CD4-positive, alpha-beta T cell (primary cell): ENCODE results near the gene ARAP3. TPM values are rescaled to one million over a fixed set of nuclear protein-coding genes. Genes with fewer than 3 reads are reported as not detected.

Experiments
- ATAC-seq: fragments of 200-7000 bp; cut with Tn5 transposase; one replicate; pipeline ENCODE4 v1.10.0; 2022; ENCODE audit warnings: mild to moderate bottlenecking; ENCODE audit not compliant: poor library complexity
- CTCF ChIA-PET: fragments of 350-600 bp; sonication (Branson Sonifier 250); formaldehyde crosslinking; loops from one replicate; lab custom pipeline; 2021; ENCODE audit warnings: antibody characterized with exemption, inconsistent platforms; lab: Charles Lee
- POLR2A ChIA-PET: fragments of 350-600 bp; sonication (Branson Sonifier 250); formaldehyde crosslinking; loops from one replicate; lab custom pipeline; 2021; ENCODE audit warnings: antibody characterized with exemption, inconsistent platforms; lab: Charles Lee
- DNase-seq, 14 experiments: peaks; one replicate each; pipeline ENCODE4 v3.0.0-alpha.2; 2013 to 2020; ENCODE audit warnings: mixed read lengths in 2 of 14
- H3K27ac ChIP-seq, 2 donors: one replicate each; pipeline versions ENCODE4 v1.5.1 to v1.7.0; 2013; ENCODE audit warnings: low read length in 2 of 2, low read depth in 1 of 2, mild to moderate bottlenecking in 1 of 2
- H3K27me3 ChIP-seq, 2 experiments: 1 replicate in 1 of 2; 2 replicates in 1 of 2; pipeline versions ENCODE4 v1.6.1 to v1.7.0; 2013; ENCODE audit warnings: low read length in 2 of 2, control low read depth in 1 of 2, mild to moderate bottlenecking in 1 of 2, moderate library complexity in 1 of 2; ENCODE audit not compliant: insufficient read depth in 2 of 2, control insufficient read depth in 1 of 2
- H3K36me3 ChIP-seq: one replicate; pipeline ENCODE4 v1.6.1; 2013; ENCODE audit warnings: low read length, control low read depth; ENCODE audit not compliant: insufficient read depth
- H3K4me1 ChIP-seq: one replicate; pipeline ENCODE4 v1.6.1; 2013; ENCODE audit warnings: low read length, control low read depth; ENCODE audit not compliant: insufficient read depth
- H3K4me3 ChIP-seq: one replicate; pipeline ENCODE4 v1.5.1; 2013; ENCODE audit warnings: mild to moderate bottlenecking, low read length, moderate library complexity
- H3K9me3 ChIP-seq, 2 experiments: 1 replicate in 1 of 2; 2 replicates in 1 of 2; pipeline versions ENCODE4 v1.6.1 to v1.7.0; 2013; ENCODE audit warnings: low read length in 2 of 2, mild to moderate bottlenecking in 2 of 2, control low read depth in 1 of 2, moderate library complexity in 1 of 2; ENCODE audit not compliant: control insufficient read depth in 1 of 2, insufficient read depth in 1 of 2
- H3K27ac Mint-ChIP-seq: one replicate; pipeline ENCODE4 v1.8.0; 2020; ENCODE audit warnings: mixed read lengths
- H3K27me3 Mint-ChIP-seq: one replicate; pipeline ENCODE4 v1.8.0; 2021; ENCODE audit warnings: mixed read lengths
- H3K36me3 Mint-ChIP-seq: one replicate; pipeline ENCODE4 v1.8.0; 2021; ENCODE audit warnings: low read depth, mixed read lengths
- H3K4me1 Mint-ChIP-seq: one replicate; pipeline ENCODE4 v1.8.0; 2021; ENCODE audit warnings: low read depth, mixed read lengths
- H3K4me3 Mint-ChIP-seq: one replicate; pipeline ENCODE4 v1.8.0; 2020; ENCODE audit warnings: mild to moderate bottlenecking, mixed read lengths
- H3K9me3 Mint-ChIP-seq: one replicate; pipeline ENCODE4 v1.8.0; 2020; ENCODE audit warnings: mixed read lengths
- intact Hi-C, 2 experiments: fragments of 100-400 bp; cut with DNase I in 1 of 2; cut with micrococcal nuclease in 1 of 2; formaldehyde crosslinking; loops; one replicate each; pipeline versions ENCODE4 v1.15.1 to v1.9.0; 2023 to 2025; cut with DNase I, micrococcal nuclease
- total RNA-seq, 174 experiments: library from RNA in 2 of 174; stranded (reverse) in 2 of 174; gene quantifications; one replicate each; pipeline ENCODE4 v1.2.3 and lab custom pipeline; 2021 to 2026
- TF ChIP-seq, protein P1 (sequence below): fragments of 200-600 bp; IDR thresholded peaks from one replicate; pipeline ENCODE4 v1.8.0; 2022; ENCODE audit warnings: antibody characterized with exemption, mild to moderate bottlenecking

ARAP3 gene
- total RNA-seq, 2 experiments from 2014 or later, result 0.30 to 0.31 TPM

DNA sequence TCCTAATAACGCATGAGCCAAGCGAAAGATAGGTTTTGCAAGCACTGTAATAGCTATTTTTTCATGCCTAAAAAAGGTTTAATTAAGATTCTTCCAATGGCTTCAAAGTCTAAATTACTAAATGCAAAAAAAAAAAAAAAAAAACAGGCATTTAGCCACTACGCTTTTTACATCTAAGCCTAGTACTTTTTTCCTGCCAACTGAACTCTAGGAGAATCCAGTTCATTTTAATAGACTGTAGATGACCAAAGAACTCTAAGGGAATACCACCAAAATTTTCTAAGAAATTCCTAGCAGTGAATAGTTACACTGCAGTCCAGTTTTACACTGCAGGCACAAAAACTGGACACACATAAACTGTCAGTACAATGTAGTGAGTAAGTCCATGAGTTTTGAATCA is 73.0 kb downstream of the ARAP3 start:
- POLR2A ChIA-PET, result interaction anchor here (1.2 to 7.5 kb wide), 4 partner anchors 9 to 17 kb away, joined by 3 to 153 read pairs (median 10); partner anchors contain the start of gene DIAPH1
- DNase-seq (no peak), ATAC-seq (no peak)
- H3K4me3 ChIP-seq, result no peak overlapping the region
- Mint-ChIP-seq H3K36me3 (peaks cover 29% of the 10 kb centered on the region), H3K27me3 (no peaks in the 10 kb centered on the region), H3K9me3 (no peaks in the 10 kb centered on the region), H3K4me3 (peak overlapping the region; percentile 73), H3K4me1 (peaks cover 88% of the 10 kb centered on the region), H3K27ac (peak overlapping the region; percentile 91)
- TF ChIP-seq, protein P1, sequence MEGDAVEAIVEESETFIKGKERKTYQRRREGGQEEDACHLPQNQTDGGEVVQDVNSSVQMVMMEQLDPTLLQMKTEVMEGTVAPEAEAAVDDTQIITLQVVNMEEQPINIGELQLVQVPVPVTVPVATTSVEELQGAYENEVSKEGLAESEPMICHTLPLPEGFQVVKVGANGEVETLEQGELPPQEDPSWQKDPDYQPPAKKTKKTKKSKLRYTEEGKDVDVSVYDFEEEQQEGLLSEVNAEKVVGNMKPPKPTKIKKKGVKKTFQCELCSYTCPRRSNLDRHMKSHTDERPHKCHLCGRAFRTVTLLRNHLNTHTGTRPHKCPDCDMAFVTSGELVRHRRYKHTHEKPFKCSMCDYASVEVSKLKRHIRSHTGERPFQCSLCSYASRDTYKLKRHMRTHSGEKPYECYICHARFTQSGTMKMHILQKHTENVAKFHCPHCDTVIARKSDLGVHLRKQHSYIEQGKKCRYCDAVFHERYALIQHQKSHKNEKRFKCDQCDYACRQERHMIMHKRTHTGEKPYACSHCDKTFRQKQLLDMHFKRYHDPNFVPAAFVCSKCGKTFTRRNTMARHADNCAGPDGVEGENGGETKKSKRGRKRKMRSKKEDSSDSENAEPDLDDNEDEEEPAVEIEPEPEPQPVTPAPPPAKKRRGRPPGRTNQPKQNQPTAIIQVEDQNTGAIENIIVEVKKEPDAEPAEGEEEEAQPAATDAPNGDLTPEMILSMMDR, result no peak
- H3K27me3 ChIP-seq, result no peaks in the 10 kb centered on the region
- intact Hi-C loops, result no loop called here
- CTCF ChIA-PET, result interaction anchor here (1.1 to 4.3 kb wide), 5 partner anchors 9 to 30 kb away, joined by 3 to 53 read pairs (median 6); partner anchors contain the start of gene DIAPH1
- H3K9me3 ChIP-seq, result no peaks in the 10 kb centered on the region
- H3K27ac ChIP-seq, result peak overlapping the region; percentile 75 to 84
- peaks cover 17% of the 10 kb centered on the region for H3K36me3 ChIP-seq
- peaks cover 57% of the 10 kb centered on the region for H3K4me1 ChIP-seq

DNA sequence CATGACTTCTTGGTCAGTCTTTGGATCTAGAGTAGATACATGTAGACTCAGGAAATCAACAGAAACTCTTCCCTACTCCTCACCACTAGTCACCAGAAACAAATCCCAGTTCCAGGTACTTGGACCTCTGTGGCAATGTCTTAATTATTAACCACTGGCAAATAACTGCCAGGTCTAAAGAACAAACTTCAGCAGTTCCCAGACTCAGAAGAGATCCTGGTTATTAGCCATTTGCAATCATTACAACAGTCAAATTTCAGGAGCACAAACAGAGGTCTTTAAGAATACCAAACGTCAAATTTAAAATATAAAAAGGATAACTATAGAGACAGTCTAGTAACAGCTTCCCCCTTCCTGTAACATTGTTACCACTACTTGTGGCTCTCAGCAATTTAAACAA is 73.5 kb downstream of the ARAP3 start:
- Mint-ChIP-seq H3K4me3 (peak overlapping the region; percentile 73), H3K27ac (peak overlapping the region; percentile 91), H3K27me3 (no peaks in the 10 kb centered on the region), H3K36me3 (peaks cover 29% of the 10 kb centered on the region), H3K4me1 (peaks cover 88% of the 10 kb centered on the region), H3K9me3 (no peaks in the 10 kb centered on the region)
- Histone ChIP-seq H3K36me3 (peaks cover 17% of the 10 kb centered on the region), H3K9me3 (no peaks in the 10 kb centered on the region), H3K27me3 (no peaks in the 10 kb centered on the region), H3K27ac (peak overlapping the region; percentile 75 to 84), H3K4me3 (no peak overlapping the region), H3K4me1 (peaks cover 58% of the 10 kb centered on the region)
- intact Hi-C loops, result loop anchor here in 1 of 2 experiments (1.0 kb wide), 1 partner anchor 9 kb away; no protein-coding TSS in a partner anchor
- ChIA-PET CTCF (interaction anchor here (1.1 to 4.3 kb wide), 5 partner anchors 10 to 44 kb away, joined by 3 to 53 read pairs (median 4); partner anchors contain the start of gene DIAPH1), POLR2A (interaction anchor here (1.2 to 7.5 kb wide), 4 partner anchors 10 to 17 kb away, joined by 3 to 153 read pairs (median 10); partner anchors contain the start of gene DIAPH1)
- ATAC-seq, result no peak
- TF ChIP-seq, protein P1, result no peak
- DNase-seq, result peak in 1 of 14 experiments; percentile 28

DNA sequence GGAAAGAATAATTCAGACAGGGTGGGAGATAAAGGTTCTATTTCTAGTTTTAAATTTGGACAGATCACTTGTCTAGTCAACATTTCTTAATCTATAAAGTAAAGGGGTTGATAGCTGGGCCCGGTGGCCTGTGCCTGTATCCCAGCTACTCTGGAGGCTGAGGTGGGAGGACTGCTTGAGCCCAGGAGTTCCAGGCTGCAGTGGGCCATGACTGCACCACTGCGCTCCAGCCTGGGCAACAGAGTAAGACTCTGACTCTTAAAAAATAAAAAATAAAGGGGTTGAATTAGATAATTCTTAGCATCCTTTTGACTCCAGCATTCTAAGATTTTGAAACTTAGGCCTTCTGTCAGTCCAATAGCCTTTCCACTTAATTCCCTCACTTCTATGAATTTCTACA is 74.0 kb downstream of the ARAP3 start:
- Mint-ChIP-seq H3K4me3 (peak overlapping the region; percentile 73), H3K36me3 (peaks cover 25% of the 10 kb centered on the region), H3K27ac (peak overlapping the region; percentile 91), H3K4me1 (peaks cover 88% of the 10 kb centered on the region), H3K27me3 (no peaks in the 10 kb centered on the region), H3K9me3 (no peaks in the 10 kb centered on the region)
- H3K36me3 ChIP-seq, result peaks cover 12% of the 10 kb centered on the region
- ChIA-PET POLR2A (interaction anchor here (1.2 to 7.5 kb wide), 5 partner anchors 10 to 24 kb away, joined by 3 to 153 read pairs (median 5); partner anchors contain the start of gene DIAPH1), CTCF (interaction anchor here (1.1 to 4.3 kb wide), 4 partner anchors 10 to 43 kb away, joined by 3 to 53 read pairs (median 20); partner anchors contain the start of gene DIAPH1)
- ATAC-seq, result no peak
- intact Hi-C loops, result loop anchor here in 1 of 2 experiments (1.0 kb wide), 1 partner anchor 9 kb away; no protein-coding TSS in a partner anchor
- TF ChIP-seq, protein P1, result no peak
- DNase-seq, result no peak
- peaks cover 64% of the 10 kb centered on the region for H3K4me1 ChIP-seq
- H3K27ac ChIP-seq, result peak overlapping the region; percentile 75 to 84
- H3K27me3 ChIP-seq, result no peaks in the 10 kb centered on the region
- no peaks in the 10 kb centered on the region for H3K9me3 ChIP-seq
- H3K4me3 ChIP-seq, result no peak overlapping the region
